MM.1S (cell line): ENCODE results near the gene CATSPERZ.
"Not testable (repeated sequence)": the region's sequence is repeated elsewhere in the genome, so short reads cannot be mapped to it uniquely, and the experiment has no call there.

Source experiments
- EZH2 ChIP-seq: fragments of 300-600 bp; sonication (generic); optimal IDR thresholded peaks from 2 replicates; pipeline ENCODE3; 2017; ENCODE audit warnings: low read depth, mild to moderate bottlenecking, antibody characterized with exemption, low read length, mixed read lengths
- EZH2phosphoT487 ChIP-seq: fragments of 300-600 bp; sonication (generic); IDR thresholded peaks from 2 replicates; pipeline ENCODE4 v1.6.1; 2018; ENCODE audit warnings: antibody characterized with exemption, low read length
- TF ChIP-seq, protein P1 (sequence below): fragments of 300-600 bp; sonication (generic); IDR thresholded peaks from 2 replicates; pipeline ENCODE4 v1.5.1; 2016; ENCODE audit warnings: antibody characterized with exemption, low read length, mixed read lengths

DNA sequence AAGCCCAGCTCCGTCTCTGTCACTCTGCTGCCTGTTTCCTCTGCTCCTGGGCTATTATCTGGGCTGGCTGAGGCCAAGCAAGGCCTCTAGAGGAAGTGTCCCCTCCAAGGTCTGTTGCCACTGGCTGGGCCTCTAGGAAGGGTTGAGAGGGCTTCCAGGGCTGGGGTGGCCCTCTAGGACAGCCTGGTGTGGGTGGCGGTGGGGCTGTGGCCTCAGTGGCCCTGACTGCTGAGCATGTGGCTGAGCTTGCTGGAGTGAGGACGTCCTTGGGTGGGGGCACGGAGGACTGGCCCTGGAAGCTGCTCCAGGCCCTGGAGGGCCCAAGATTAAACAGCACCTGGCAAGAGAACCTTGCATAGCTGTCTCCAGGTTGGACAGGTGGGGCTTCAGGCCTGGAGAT lies 23.8 kb downstream of the CATSPERZ start:
- TF ChIP-seq, protein P1, sequence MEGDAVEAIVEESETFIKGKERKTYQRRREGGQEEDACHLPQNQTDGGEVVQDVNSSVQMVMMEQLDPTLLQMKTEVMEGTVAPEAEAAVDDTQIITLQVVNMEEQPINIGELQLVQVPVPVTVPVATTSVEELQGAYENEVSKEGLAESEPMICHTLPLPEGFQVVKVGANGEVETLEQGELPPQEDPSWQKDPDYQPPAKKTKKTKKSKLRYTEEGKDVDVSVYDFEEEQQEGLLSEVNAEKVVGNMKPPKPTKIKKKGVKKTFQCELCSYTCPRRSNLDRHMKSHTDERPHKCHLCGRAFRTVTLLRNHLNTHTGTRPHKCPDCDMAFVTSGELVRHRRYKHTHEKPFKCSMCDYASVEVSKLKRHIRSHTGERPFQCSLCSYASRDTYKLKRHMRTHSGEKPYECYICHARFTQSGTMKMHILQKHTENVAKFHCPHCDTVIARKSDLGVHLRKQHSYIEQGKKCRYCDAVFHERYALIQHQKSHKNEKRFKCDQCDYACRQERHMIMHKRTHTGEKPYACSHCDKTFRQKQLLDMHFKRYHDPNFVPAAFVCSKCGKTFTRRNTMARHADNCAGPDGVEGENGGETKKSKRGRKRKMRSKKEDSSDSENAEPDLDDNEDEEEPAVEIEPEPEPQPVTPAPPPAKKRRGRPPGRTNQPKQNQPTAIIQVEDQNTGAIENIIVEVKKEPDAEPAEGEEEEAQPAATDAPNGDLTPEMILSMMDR = not testable (repeated sequence)
- TF ChIP-seq EZH2phosphoT487, EZH2: not testable (repeated sequence)
